SK-N-SH treated with all-trans-retinoic acid at 6 μM for 48 hours (cell line): Measurements from ENCODE around the gene CBLB.

Source experiments
- CREB5 ChIP-seq: fragments of 250-450 bp; sonication (Bioruptor Pico); IDR thresholded peaks from 2 replicates; pipeline ENCODE4 v1.5.1; 2020; ENCODE audit warnings: low read depth, mild to moderate bottlenecking, moderate library complexity
- CSDC2 ChIP-seq: fragments of 250-450 bp; sonication (Bioruptor Pico); IDR thresholded peaks from 2 replicates; pipeline ENCODE4 v1.5.0; 2020; ENCODE audit warnings: mild to moderate bottlenecking, moderate library complexity
- ESRRG ChIP-seq: fragments of 250-450 bp; sonication (Bioruptor Pico); IDR thresholded peaks from 2 replicates; pipeline ENCODE4 v1.6.1; 2021; ENCODE audit warnings: mild to moderate bottlenecking
- PATZ1 ChIP-seq: fragments of 250-450 bp; sonication (Bioruptor Pico); IDR thresholded peaks from 2 replicates; pipeline ENCODE4 v1.8.0; 2020; ENCODE audit warnings: mild to moderate bottlenecking, moderate library complexity, borderline replicate concordance
- SNAI2 ChIP-seq: fragments of 250-450 bp; sonication (Bioruptor Pico); IDR thresholded peaks from 2 replicates; pipeline ENCODE4 v1.5.0; 2020; ENCODE audit warnings: mild to moderate bottlenecking, moderate library complexity
- ZC3H10 ChIP-seq: fragments of 250-450 bp; sonication (Bioruptor Pico); IDR thresholded peaks from 2 replicates; pipeline ENCODE4 v1.5.1; 2021; ENCODE audit warnings: mild to moderate bottlenecking, moderate library complexity
- ZFP3 ChIP-seq: fragments of 250-450 bp; sonication (Bioruptor Pico); IDR thresholded peaks from 2 replicates; pipeline ENCODE4 v1.5.0; 2020; ENCODE audit warnings: mild to moderate bottlenecking, moderate library complexity
- ZNF565 ChIP-seq: fragments of 450-650 bp; formaldehyde crosslinking; conservative IDR thresholded peaks from 2 replicates; pipeline ENCODE4 v1.5.0; 2020; ENCODE audit warnings: low read depth, mild to moderate bottlenecking, moderate library complexity
- ZNF70 ChIP-seq: fragments of 450-650 bp; formaldehyde crosslinking; IDR thresholded peaks from 2 replicates; pipeline ENCODE4 v1.5.0; 2020; ENCODE audit warnings: mild to moderate bottlenecking, moderate library complexity
- ZNF8 ChIP-seq: fragments of 450-650 bp; formaldehyde crosslinking; IDR thresholded peaks from 2 replicates; pipeline ENCODE4 v1.5.0; 2020; ENCODE audit warnings: mild to moderate bottlenecking, moderate library complexity
- TF ChIP-seq, protein P1 (sequence below): fragments of 250-450 bp; sonication (Bioruptor Pico); IDR thresholded peaks from 2 replicates; pipeline ENCODE4 v1.8.0; 2021; ENCODE audit warnings: low read depth, mild to moderate bottlenecking, moderate library complexity, borderline replicate concordance

DNA sequence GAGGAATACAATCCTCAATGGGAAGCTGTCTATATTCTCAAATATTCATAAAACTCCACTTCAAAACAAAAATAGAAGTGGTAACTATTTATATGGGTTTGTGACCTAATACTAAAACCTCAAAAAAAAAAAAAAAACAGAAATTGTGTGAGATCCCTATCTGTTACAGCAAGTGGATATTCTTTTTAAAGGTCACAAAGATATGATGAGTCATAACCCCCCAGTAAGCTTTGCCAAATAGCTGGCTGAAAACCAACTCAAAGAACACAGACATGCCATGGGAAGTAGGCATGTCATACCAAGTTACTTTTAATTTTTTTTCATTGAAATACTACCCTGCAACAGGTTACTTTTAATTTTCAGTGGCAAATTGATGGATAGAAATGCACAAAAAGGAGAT lies 62.5 kb downstream of the CBLB start:
- TF ChIP-seq PATZ1 (CRISPR knock-in tag) (no peak), ZC3H10 (CRISPR knock-in tag) (no peak), ZNF8 (CRISPR knock-in tag) (no peak), SNAI2 (CRISPR knock-in tag) (no peak), ESRRG (CRISPR knock-in tag) (no peak), CREB5 (CRISPR knock-in tag) (no peak), ZFP3 (no peak), ZNF70 (CRISPR knock-in tag) (no peak), ZNF565 (CRISPR knock-in tag) (no peak), CSDC2 (CRISPR knock-in tag) (no peak)
- TF ChIP-seq, protein P1, sequence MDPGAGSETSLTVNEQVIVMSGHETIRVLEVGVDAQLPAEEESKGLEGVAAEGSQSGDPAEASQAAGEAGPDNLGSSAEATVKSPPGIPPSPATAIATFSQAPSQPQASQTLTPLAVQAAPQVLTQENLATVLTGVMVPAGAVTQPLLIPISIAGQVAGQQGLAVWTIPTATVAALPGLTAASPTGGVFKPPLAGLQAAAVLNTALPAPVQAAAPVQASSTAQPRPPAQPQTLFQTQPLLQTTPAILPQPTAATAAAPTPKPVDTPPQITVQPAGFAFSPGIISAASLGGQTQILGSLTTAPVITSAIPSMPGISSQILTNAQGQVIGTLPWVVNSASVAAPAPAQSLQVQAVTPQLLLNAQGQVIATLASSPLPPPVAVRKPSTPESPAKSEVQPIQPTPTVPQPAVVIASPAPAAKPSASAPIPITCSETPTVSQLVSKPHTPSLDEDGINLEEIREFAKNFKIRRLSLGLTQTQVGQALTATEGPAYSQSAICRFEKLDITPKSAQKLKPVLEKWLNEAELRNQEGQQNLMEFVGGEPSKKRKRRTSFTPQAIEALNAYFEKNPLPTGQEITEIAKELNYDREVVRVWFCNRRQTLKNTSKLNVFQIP (CRISPR knock-in tag), result no peak
